ENCODE measurements around the gene CPB2.

- no peak for TF ChIP-seq CTCF (IDR thresholded peaks at IDR 0.05; ENCODE audit: low read length)
- TF ChIP-seq EZH2 (IDR thresholded peaks at IDR 0.05; ENCODE audit: borderline replicate concordance, low read length) = no peak
Measured at GRCh38 chr13:46132109-46132508, 27.3 kb upstream of the CPB2 start.

Measured in OCI-LY1 (cell line).